ENCODE results near the gene NAALADL2.

The NAALADL2 gene

GRCh38 chr3:174844746-174845145 is 14.4 kb upstream of the NAALADL2 start:
- TF ChIP-seq POLR2AphosphoS5 (IDR thresholded peaks at IDR 0.05; ENCODE audit: borderline replicate concordance, low read depth, low read length) (no peak), EZH2 (IDR thresholded peaks at IDR 0.05) (no peak), FOXP2 (optimal IDR thresholded peaks at IDR 0.05; ENCODE audit: control extremely low read depth, extremely low read length, insufficient read depth) (no peak)
- H3K9ac ChIP-seq (ENCODE audit: insufficient read length) = no peak overlapping the region
- no peaks in the 10 kb centered on the region for H3K36me3 ChIP-seq (ENCODE audit: insufficient read depth, low read length)
- no peak for DNase-seq (ENCODE audit: low read depth, low spot score)
- no peaks in the 10 kb centered on the region for H3K9me3 ChIP-seq (ENCODE audit: low read depth, low read length)
- H3K4me3 ChIP-seq = no peak overlapping the region
- no peak overlapping the region for H3K27ac ChIP-seq

GRCh38 chr3:174846055-174846454 is 13.1 kb upstream of the NAALADL2 start:
- Histone ChIP-seq H3K9ac (ENCODE audit: insufficient read length) (no peak overlapping the region), H3K4me3 (no peak overlapping the region), H3K27ac (no peak overlapping the region), H3K9me3 (ENCODE audit: low read depth, low read length) (no peaks in the 10 kb centered on the region), H3K36me3 (ENCODE audit: insufficient read depth, low read length) (no peaks in the 10 kb centered on the region)
- no peak for DNase-seq (ENCODE audit: low read depth, low spot score)
- TF ChIP-seq FOXP2 (optimal IDR thresholded peaks at IDR 0.05; ENCODE audit: control extremely low read depth, extremely low read length, insufficient read depth) (no peak), POLR2AphosphoS5 (IDR thresholded peaks at IDR 0.05; ENCODE audit: borderline replicate concordance, low read depth, low read length) (no peak), EZH2 (IDR thresholded peaks at IDR 0.05) (no peak)

GRCh38 chr3:174854987-174855386 is 4.1 kb upstream of the NAALADL2 start:
- H3K36me3 ChIP-seq (ENCODE audit: insufficient read depth, low read length) = no peaks in the 10 kb centered on the region
- no peaks in the 10 kb centered on the region for H3K9me3 ChIP-seq (ENCODE audit: low read depth, low read length)
- H3K4me3 ChIP-seq = no peak overlapping the region
- H3K9ac ChIP-seq (ENCODE audit: insufficient read length) = no peak overlapping the region
- TF ChIP-seq FOXP2 (optimal IDR thresholded peaks at IDR 0.05; ENCODE audit: control extremely low read depth, extremely low read length, insufficient read depth) = no peak
- TF ChIP-seq EZH2 (IDR thresholded peaks at IDR 0.05) = no peak
- TF ChIP-seq POLR2AphosphoS5 (IDR thresholded peaks at IDR 0.05; ENCODE audit: borderline replicate concordance, low read depth, low read length) = no peak
- H3K27ac ChIP-seq = no peak overlapping the region
- no peak for DNase-seq (ENCODE audit: low read depth, low spot score)

- Histone ChIP-seq H3K9ac (ENCODE audit: insufficient read length) (no peak overlapping the region), H3K27ac (no peak overlapping the region), H3K4me3 (no peak overlapping the region), H3K9me3 (ENCODE audit: low read depth, low read length) (no peaks in the 10 kb centered on the region), H3K36me3 (ENCODE audit: insufficient read depth, low read length) (no peaks in the 10 kb centered on the region)
- DNase-seq (ENCODE audit: low read depth, low spot score) = no peak
- no peak for TF ChIP-seq POLR2AphosphoS5 (IDR thresholded peaks at IDR 0.05; ENCODE audit: borderline replicate concordance, low read depth, low read length)
- TF ChIP-seq FOXP2 (optimal IDR thresholded peaks at IDR 0.05; ENCODE audit: control extremely low read depth, extremely low read length, insufficient read depth) = no peak
- no peak for TF ChIP-seq EZH2 (IDR thresholded peaks at IDR 0.05)
These were observed 1.8 kb upstream of the NAALADL2 start for GRCh38 chr3:174857301-174857700.

- no peak for TF ChIP-seq EZH2 (IDR thresholded peaks at IDR 0.05)
- no peaks in the 10 kb centered on the region for H3K9me3 ChIP-seq (ENCODE audit: low read depth, low read length)
- H3K27ac ChIP-seq = no peak overlapping the region
- H3K9ac ChIP-seq (ENCODE audit: insufficient read length) = no peak overlapping the region
- H3K4me3 ChIP-seq = no peak overlapping the region
- no peak for DNase-seq (ENCODE audit: low read depth, low spot score)
- no peaks in the 10 kb centered on the region for H3K36me3 ChIP-seq (ENCODE audit: insufficient read depth, low read length)
These were observed 781 bp upstream of the NAALADL2 start for GRCh38 chr3:174858353-174858752.

- H3K9me3 ChIP-seq (ENCODE audit: low read depth, low read length) = no peaks in the 10 kb centered on the region
- TF ChIP-seq POLR2AphosphoS5 (IDR thresholded peaks at IDR 0.05; ENCODE audit: borderline replicate concordance, low read depth, low read length) (no peak), FOXP2 (optimal IDR thresholded peaks at IDR 0.05; ENCODE audit: control extremely low read depth, extremely low read length, insufficient read depth) (no peak), EZH2 (IDR thresholded peaks at IDR 0.05) (no peak)
- no peak for DNase-seq (ENCODE audit: low read depth, low spot score)
- H3K36me3 ChIP-seq (ENCODE audit: insufficient read depth, low read length) = no peaks in the 10 kb centered on the region
- no peak overlapping the region for H3K9ac ChIP-seq (ENCODE audit: insufficient read length)
- no peak overlapping the region for H3K27ac ChIP-seq
- no peak overlapping the region for H3K4me3 ChIP-seq
These were observed 622 bp downstream of the NAALADL2 start for GRCh38 chr3:174859756-174860155.

GRCh38 chr3:174862101-174862500 is 3.0 kb downstream of the NAALADL2 start:
- TF ChIP-seq EZH2 (IDR thresholded peaks at IDR 0.05) = no peak
- no peak for TF ChIP-seq FOXP2 (optimal IDR thresholded peaks at IDR 0.05; ENCODE audit: control extremely low read depth, extremely low read length, insufficient read depth)
- TF ChIP-seq POLR2AphosphoS5 (IDR thresholded peaks at IDR 0.05; ENCODE audit: borderline replicate concordance, low read depth, low read length) = no peak

GRCh38 chr3:174862666-174863065 is 3.5 kb downstream of the NAALADL2 start:
- Histone ChIP-seq H3K9me3 (ENCODE audit: low read depth, low read length) (no peaks in the 10 kb centered on the region), H3K36me3 (ENCODE audit: insufficient read depth, low read length) (no peaks in the 10 kb centered on the region), H3K9ac (ENCODE audit: insufficient read length) (no peak overlapping the region), H3K4me3 (no peak overlapping the region), H3K27ac (no peak overlapping the region)
- no peak for DNase-seq (ENCODE audit: low read depth, low spot score)
- TF ChIP-seq FOXP2 (optimal IDR thresholded peaks at IDR 0.05; ENCODE audit: control extremely low read depth, extremely low read length, insufficient read depth) (no peak), POLR2AphosphoS5 (IDR thresholded peaks at IDR 0.05; ENCODE audit: borderline replicate concordance, low read depth, low read length) (no peak), EZH2 (IDR thresholded peaks at IDR 0.05) (no peak)

More at GRCh38 chr3:174862101-174862500, 3.0 kb downstream of the NAALADL2 start:
- Histone ChIP-seq H3K9ac (ENCODE audit: insufficient read length) (no peak overlapping the region), H3K9me3 (ENCODE audit: low read depth, low read length) (no peaks in the 10 kb centered on the region), H3K36me3 (ENCODE audit: insufficient read depth, low read length) (no peaks in the 10 kb centered on the region), H3K4me3 (no peak overlapping the region), H3K27ac (no peak overlapping the region)
- no peak for DNase-seq (ENCODE audit: low read depth, low spot score)

GRCh38 chr3:174863488-174863887 is 4.4 kb downstream of the NAALADL2 start:
- Histone ChIP-seq H3K9me3 (ENCODE audit: low read depth, low read length) (no peaks in the 10 kb centered on the region), H3K4me3 (no peak overlapping the region), H3K9ac (ENCODE audit: insufficient read length) (no peak overlapping the region), H3K36me3 (ENCODE audit: insufficient read depth, low read length) (no peaks in the 10 kb centered on the region), H3K27ac (no peak overlapping the region)
- TF ChIP-seq FOXP2 (optimal IDR thresholded peaks at IDR 0.05; ENCODE audit: control extremely low read depth, extremely low read length, insufficient read depth) (no peak), POLR2AphosphoS5 (IDR thresholded peaks at IDR 0.05; ENCODE audit: borderline replicate concordance, low read depth, low read length) (no peak)
- DNase-seq (ENCODE audit: low read depth, low spot score) = no peak
